KOPT-K1 (cell line): Measurements from ENCODE around the gene NRXN2.
"Not testable (repeated sequence)": the region's sequence is repeated elsewhere in the genome, so short reads cannot be mapped to it uniquely, and the experiment has no call there.

ENCODE experiments used
- H3K27ac ChIP-seq: fragments of 200-600 bp; sonication (generic); 2 replicates; pipeline ENCODE4 v1.5.1; 2016; ENCODE audit warnings: antibody characterized with exemption, mild to moderate bottlenecking, low read depth, low read length; ENCODE audit not compliant: poor library complexity, severe bottlenecking
- H3K36me3 ChIP-seq: fragments of 200-600 bp; sonication (generic); 2 replicates; pipeline ENCODE4 v1.5.1; 2017; ENCODE audit warnings: antibody characterized with exemption, mild to moderate bottlenecking, low read length, moderate library complexity; ENCODE audit not compliant: insufficient read depth
- H3K9me3 ChIP-seq: fragments of 200-600 bp; sonication (generic); 2 replicates; pipeline ENCODE4 v1.5.1; 2017; ENCODE audit warnings: antibody characterized with exemption, low read length, mild to moderate bottlenecking; ENCODE audit not compliant: insufficient read depth, poor library complexity, severe bottlenecking

NRXN2 gene

GRCh38 chr11:64675450-64676260, 47.3 kb downstream of the NRXN2 start:
- no peaks in the 10 kb centered on the region for H3K9me3 ChIP-seq
- no peak overlapping the region for H3K27ac ChIP-seq
- H3K36me3 ChIP-seq, result no peaks in the 10 kb centered on the region

GRCh38 chr11:64674774-64675173, 48.2 kb downstream of the NRXN2 start:
- H3K36me3 ChIP-seq, result no peaks in the 10 kb centered on the region
- no peak overlapping the region for H3K27ac ChIP-seq
- no peaks in the 10 kb centered on the region for H3K9me3 ChIP-seq

- Histone ChIP-seq H3K9me3 (no peaks in the 10 kb centered on the region), H3K36me3 (no peaks in the 10 kb centered on the region), H3K27ac (no peak overlapping the region)
Measured at GRCh38 chr11:64673279-64673678, 49.7 kb downstream of the NRXN2 start.

GRCh38 chr11:64672875-64673274, 50.1 kb downstream of the NRXN2 start:
- Histone ChIP-seq H3K27ac (no peak overlapping the region), H3K9me3 (no peaks in the 10 kb centered on the region), H3K36me3 (no peaks in the 10 kb centered on the region)

- H3K9me3 ChIP-seq, result no peaks in the 10 kb centered on the region
- no peaks in the 10 kb centered on the region for H3K36me3 ChIP-seq
- no peak overlapping the region for H3K27ac ChIP-seq
Measured at GRCh38 chr11:64670975-64671374, 52.0 kb downstream of the NRXN2 start.

- no peaks in the 10 kb centered on the region for H3K9me3 ChIP-seq
- H3K27ac ChIP-seq, result no peak overlapping the region
- H3K36me3 ChIP-seq, result no peaks in the 10 kb centered on the region
Measured at GRCh38 chr11:64667154-64667745, 55.7 kb downstream of the NRXN2 start.

GRCh38 chr11:64665411-64665821, 57.6 kb downstream of the NRXN2 start:
- Histone ChIP-seq H3K36me3 (no peaks in the 10 kb centered on the region), H3K27ac (no peak overlapping the region), H3K9me3 (no peaks in the 10 kb centered on the region)

GRCh38 chr11:64664236-64664870, 58.6 kb downstream of the NRXN2 start:
- not testable (repeated sequence) for H3K36me3 ChIP-seq, H3K9me3 ChIP-seq, H3K27ac ChIP-seq

- no peaks in the 10 kb centered on the region for H3K9me3 ChIP-seq
- no peaks in the 10 kb centered on the region for H3K36me3 ChIP-seq
- H3K27ac ChIP-seq, result no peak overlapping the region
Measured at GRCh38 chr11:64663656-64664055, 59.3 kb downstream of the NRXN2 start.

- Histone ChIP-seq H3K27ac (no peak overlapping the region), H3K36me3 (no peaks in the 10 kb centered on the region), H3K9me3 (no peaks in the 10 kb centered on the region)
Measured at GRCh38 chr11:64661614-64662013, 61.4 kb downstream of the NRXN2 start.

GRCh38 chr11:64661146-64661545, 61.9 kb downstream of the NRXN2 start:
- Histone ChIP-seq H3K27ac (no peak overlapping the region), H3K9me3 (no peaks in the 10 kb centered on the region), H3K36me3 (no peaks in the 10 kb centered on the region)

GRCh38 chr11:64660706-64661105, 62.3 kb downstream of the NRXN2 start:
- Histone ChIP-seq H3K27ac (no peak overlapping the region), H3K9me3 (no peaks in the 10 kb centered on the region), H3K36me3 (no peaks in the 10 kb centered on the region)

GRCh38 chr11:64660205-64660604, 62.8 kb downstream of the NRXN2 start:
- no peak overlapping the region for H3K27ac ChIP-seq
- H3K9me3 ChIP-seq, result no peaks in the 10 kb centered on the region
- no peaks in the 10 kb centered on the region for H3K36me3 ChIP-seq

GRCh38 chr11:64659417-64660144, 63.4 kb downstream of the NRXN2 start:
- Histone ChIP-seq H3K9me3 (no peaks in the 10 kb centered on the region), H3K36me3 (no peaks in the 10 kb centered on the region), H3K27ac (no peak overlapping the region)

GRCh38 chr11:64658265-64658664, 64.7 kb downstream of the NRXN2 start:
- H3K36me3 ChIP-seq, result no peaks in the 10 kb centered on the region
- peak overlapping the region; percentile 44 for H3K27ac ChIP-seq
- H3K9me3 ChIP-seq, result no peaks in the 10 kb centered on the region
